ENCODE measurements around the gene CYP2J2. TPM values are rescaled to one million over a fixed set of nuclear protein-coding genes. Genes with fewer than 3 reads are reported as not detected.
"Not testable (repeated sequence)": the region's sequence is repeated elsewhere in the genome, so short reads cannot be mapped to it uniquely, and the experiment has no call there.

CYP2J2 gene
- polyA plus RNA-seq, 1 donor from 2014 or later: not detected

GRCh38 chr1:59924653-59925052, 1.9 kb downstream of the CYP2J2 start:
- Histone ChIP-seq H2AFZ (ENCODE audit: low read depth, low read length) (no peak overlapping the region), H3K27ac (ENCODE audit: low read length) (no peak overlapping the region), H3K9me3 (ENCODE audit: low read length) (no peaks in the 10 kb centered on the region), H4K20me1 (ENCODE audit: insufficient read depth) (no peaks in the 10 kb centered on the region), H3K27me3 (ENCODE audit: insufficient read depth, low read depth, low read length) (no peaks in the 10 kb centered on the region), H3K36me3 (ENCODE audit: insufficient read depth, low read length) (no peaks in the 10 kb centered on the region), H3K9ac (ENCODE audit: low read length) (no peak overlapping the region), H3K4me2 (ENCODE audit: low read length) (no peak overlapping the region), H3K9me2 (ENCODE audit: insufficient read depth, low read length) (no peaks in the 10 kb centered on the region), H3F3A (ENCODE audit: insufficient read depth, low read length, poor library complexity, severe bottlenecking) (no peaks in the 10 kb centered on the region), H3K4me3 (ENCODE audit: low read length) (no peak overlapping the region), H3K79me2 (replicated peaks; ENCODE audit: insufficient read depth, low read length) (no peaks in the 10 kb centered on the region)
- TF ChIP-seq TAF1 (IDR thresholded peaks at IDR 0.05; ENCODE audit: low read depth) (no peak), EP300 (conservative IDR thresholded peaks at IDR 0.05; ENCODE audit: poor library complexity, severe bottlenecking) (no peak), REST (IDR thresholded peaks at IDR 0.05; ENCODE audit: borderline replicate concordance) (no peak), EZH2 (IDR thresholded peaks at IDR 0.05; ENCODE audit: borderline replicate concordance, insufficient read depth, low read length, poor library complexity, severe bottlenecking) (no peak), CTCF (IDR thresholded peaks at IDR 0.05; ENCODE audit: poor library complexity, severe bottlenecking) (no peak), POLR2AphosphoS5 (IDR thresholded peaks at IDR 0.05) (no peak), RAD21 (conservative IDR thresholded peaks at IDR 0.05) (no peak), SMC3 (conservative IDR thresholded peaks at IDR 0.05; ENCODE audit: poor library complexity) (no peak), MXI1 (conservative IDR thresholded peaks at IDR 0.05; ENCODE audit: poor library complexity, severe bottlenecking) (no peak)

- H3K4me3 ChIP-seq (ENCODE audit: low read length); H3K9me2 ChIP-seq (ENCODE audit: insufficient read depth, low read length); H3K36me3 ChIP-seq (ENCODE audit: insufficient read depth, low read length); H3K4me2 ChIP-seq (ENCODE audit: low read length); H3K79me2 ChIP-seq (replicated peaks; ENCODE audit: insufficient read depth, low read length); H3F3A ChIP-seq (ENCODE audit: insufficient read depth, low read length, poor library complexity, severe bottlenecking); H3K27ac ChIP-seq (ENCODE audit: low read length); H4K20me1 ChIP-seq (ENCODE audit: insufficient read depth); H3K9me3 ChIP-seq (ENCODE audit: low read length); H2AFZ ChIP-seq (ENCODE audit: low read depth, low read length); H3K27me3 ChIP-seq (ENCODE audit: insufficient read depth, low read depth, low read length); H3K9ac ChIP-seq (ENCODE audit: low read length): not testable (repeated sequence)
These were observed 5.2 kb downstream of the CYP2J2 start for GRCh38 chr1:59921258-59921899.

GRCh38 chr1:59919746-59920145, 6.8 kb downstream of the CYP2J2 start:
- no peaks in the 10 kb centered on the region for H3K36me3 ChIP-seq (ENCODE audit: insufficient read depth, low read length)
- TF ChIP-seq SMC3 (conservative IDR thresholded peaks at IDR 0.05; ENCODE audit: poor library complexity) (no peak), POLR2AphosphoS5 (IDR thresholded peaks at IDR 0.05) (no peak), EP300 (conservative IDR thresholded peaks at IDR 0.05; ENCODE audit: poor library complexity, severe bottlenecking) (no peak), TAF1 (IDR thresholded peaks at IDR 0.05; ENCODE audit: low read depth) (no peak), CTCF (IDR thresholded peaks at IDR 0.05; ENCODE audit: poor library complexity, severe bottlenecking) (no peak)
- H4K20me1 ChIP-seq (ENCODE audit: insufficient read depth): no peaks in the 10 kb centered on the region
- H3F3A ChIP-seq (ENCODE audit: insufficient read depth, low read length, poor library complexity, severe bottlenecking): no peaks in the 10 kb centered on the region
- H3K4me3 ChIP-seq (ENCODE audit: low read length): no peak overlapping the region
- H3K4me2 ChIP-seq (ENCODE audit: low read length): no peak overlapping the region
- no peak overlapping the region for H2AFZ ChIP-seq (ENCODE audit: low read depth, low read length)
- H3K27ac ChIP-seq (ENCODE audit: low read length): no peak overlapping the region
- H3K9me2 ChIP-seq (ENCODE audit: insufficient read depth, low read length): no peaks in the 10 kb centered on the region
- H3K27me3 ChIP-seq (ENCODE audit: insufficient read depth, low read depth, low read length): no peaks in the 10 kb centered on the region
- no peaks in the 10 kb centered on the region for H3K9me3 ChIP-seq (ENCODE audit: low read length)
- no peak overlapping the region for H3K9ac ChIP-seq (ENCODE audit: low read length)
- no peaks in the 10 kb centered on the region for H3K79me2 ChIP-seq (replicated peaks; ENCODE audit: insufficient read depth, low read length)

Measured in neural cell (in vitro differentiated cells).